Measurements from ENCODE around the gene RAB23.

RAB23 gene

DNA sequence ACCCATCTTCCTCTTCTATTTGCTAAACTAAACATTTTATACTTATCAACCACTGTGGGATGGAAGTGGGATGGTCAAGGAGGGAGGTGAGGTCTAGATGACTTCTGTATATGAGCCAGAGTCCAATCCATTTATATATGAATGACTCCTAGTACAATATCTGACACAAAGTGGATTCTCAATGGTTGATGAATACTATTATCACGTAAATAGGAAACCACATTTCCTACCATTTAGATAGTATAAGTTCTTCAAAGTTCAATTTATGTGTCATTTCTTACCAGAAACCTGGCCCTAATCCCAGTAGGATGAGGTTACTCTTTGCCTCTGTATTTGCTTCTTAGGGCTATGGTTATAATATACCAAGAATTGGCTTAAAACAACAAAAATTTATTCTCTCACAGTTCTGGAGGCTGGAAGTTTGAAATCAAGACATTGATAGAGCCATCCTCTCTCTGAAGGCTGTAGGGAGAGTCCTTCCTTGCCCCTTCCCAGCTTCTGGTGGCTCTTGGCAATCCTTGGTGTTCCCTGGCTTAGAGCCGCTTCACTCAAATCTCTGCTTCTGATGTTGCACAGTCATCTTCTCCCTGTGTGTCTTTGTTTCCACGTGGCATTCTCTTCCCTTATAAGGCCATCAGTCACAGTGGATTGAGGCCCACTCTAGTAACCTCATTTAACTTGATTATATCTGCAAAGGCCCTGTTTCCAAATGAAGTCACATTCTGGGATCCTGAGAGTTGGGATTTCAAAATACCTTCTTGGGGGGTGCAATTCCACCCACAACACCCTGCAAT lies 41.0 kb upstream of the RAB23 start:
- no peak for TF ChIP-seq TAF1 (IDR thresholded peaks at IDR 0.05; ENCODE audit: low read depth)
- no peak for TF ChIP-seq ZBTB7A (IDR thresholded peaks at IDR 0.05; ENCODE audit: low read depth)
- TF ChIP-seq TCF12 (IDR thresholded peaks at IDR 0.05; ENCODE audit: low read depth) = no peak
- no peak for TF ChIP-seq YY1 (IDR thresholded peaks at IDR 0.05; ENCODE audit: low read depth)
- TF ChIP-seq EP300 (IDR thresholded peaks at IDR 0.05; ENCODE audit: borderline replicate concordance) = no peak
- TF ChIP-seq, protein P1, sequence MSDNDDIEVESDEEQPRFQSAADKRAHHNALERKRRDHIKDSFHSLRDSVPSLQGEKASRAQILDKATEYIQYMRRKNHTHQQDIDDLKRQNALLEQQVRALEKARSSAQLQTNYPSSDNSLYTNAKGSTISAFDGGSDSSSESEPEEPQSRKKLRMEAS (IDR thresholded peaks at IDR 0.05) = no peak

DNA sequence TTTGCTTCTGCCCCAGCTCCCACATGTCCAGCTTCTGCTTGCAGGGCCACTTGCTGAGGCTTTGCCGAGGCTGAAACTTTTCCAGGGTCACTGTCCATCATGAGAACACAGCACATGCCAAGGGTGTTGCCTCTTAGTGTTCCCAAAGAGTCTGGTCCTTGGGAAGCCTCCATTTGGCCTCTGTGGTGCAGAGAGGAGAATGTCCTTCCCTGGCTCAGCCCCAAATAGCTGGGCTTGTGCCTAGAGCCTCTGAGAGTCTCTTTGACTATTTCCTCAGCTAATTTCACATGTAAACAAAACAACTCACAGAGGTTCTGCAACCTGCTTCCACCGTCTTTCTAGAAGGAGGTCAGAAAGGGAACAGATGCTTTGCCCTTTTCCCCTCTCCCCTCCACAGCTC lies 40.4 kb upstream of the RAB23 start:
- TF ChIP-seq TCF12 (IDR thresholded peaks at IDR 0.05; ENCODE audit: low read depth) = no peak
- no peak for TF ChIP-seq CEBPB (IDR thresholded peaks at IDR 0.05)
- TF ChIP-seq FOXM1 (IDR thresholded peaks at IDR 0.05; ENCODE audit: borderline replicate concordance, low read depth) = no peak
- TF ChIP-seq RAD21 (IDR thresholded peaks at IDR 0.05; ENCODE audit: low read depth) = no peak

DNA sequence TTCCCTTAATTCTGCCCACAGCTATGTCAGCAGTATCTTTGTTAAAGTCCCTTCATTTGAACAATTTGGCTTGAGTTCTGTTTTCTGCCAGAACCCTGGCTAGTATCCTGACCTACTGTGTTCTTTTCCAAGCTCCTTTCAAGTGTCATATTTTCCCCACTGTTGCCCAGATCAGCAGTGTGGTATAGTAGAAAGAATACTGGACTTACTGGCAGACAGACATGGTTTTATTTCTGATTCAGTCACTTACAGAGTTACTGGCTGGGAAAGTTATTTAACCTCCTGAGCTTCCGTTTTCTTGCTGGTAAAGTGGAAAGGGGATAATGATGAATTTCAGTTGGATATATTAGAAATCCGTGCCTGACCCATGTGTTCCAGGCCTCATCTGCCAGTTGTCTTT lies 39.8 kb upstream of the RAB23 start:
- TF ChIP-seq EP300 (IDR thresholded peaks at IDR 0.05; ENCODE audit: borderline replicate concordance) (no peak), ZBTB7A (IDR thresholded peaks at IDR 0.05; ENCODE audit: low read depth) (no peak), FOXM1 (IDR thresholded peaks at IDR 0.05; ENCODE audit: borderline replicate concordance, low read depth) (no peak), EGR1 (IDR thresholded peaks at IDR 0.05) (no peak), TAF1 (IDR thresholded peaks at IDR 0.05; ENCODE audit: low read depth) (no peak), RAD21 (IDR thresholded peaks at IDR 0.05; ENCODE audit: low read depth) (no peak), NFIC (IDR thresholded peaks at IDR 0.05) (no peak), CREB1 (IDR thresholded peaks at IDR 0.05; ENCODE audit: low read depth) (no peak), CEBPB (IDR thresholded peaks at IDR 0.05) (no peak), YY1 (IDR thresholded peaks at IDR 0.05; ENCODE audit: low read depth) (no peak), TEAD4 (IDR thresholded peaks at IDR 0.05) (no peak), TCF12 (IDR thresholded peaks at IDR 0.05; ENCODE audit: low read depth) (no peak)
- TF ChIP-seq, protein P2, sequence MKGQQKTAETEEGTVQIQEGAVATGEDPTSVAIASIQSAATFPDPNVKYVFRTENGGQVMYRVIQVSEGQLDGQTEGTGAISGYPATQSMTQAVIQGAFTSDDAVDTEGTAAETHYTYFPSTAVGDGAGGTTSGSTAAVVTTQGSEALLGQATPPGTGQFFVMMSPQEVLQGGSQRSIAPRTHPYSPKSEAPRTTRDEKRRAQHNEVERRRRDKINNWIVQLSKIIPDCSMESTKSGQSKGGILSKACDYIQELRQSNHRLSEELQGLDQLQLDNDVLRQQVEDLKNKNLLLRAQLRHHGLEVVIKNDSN (IDR thresholded peaks at IDR 0.05) = no peak
- TF ChIP-seq, protein P1 (IDR thresholded peaks at IDR 0.05) = no peak
- TF ChIP-seq, protein P3, sequence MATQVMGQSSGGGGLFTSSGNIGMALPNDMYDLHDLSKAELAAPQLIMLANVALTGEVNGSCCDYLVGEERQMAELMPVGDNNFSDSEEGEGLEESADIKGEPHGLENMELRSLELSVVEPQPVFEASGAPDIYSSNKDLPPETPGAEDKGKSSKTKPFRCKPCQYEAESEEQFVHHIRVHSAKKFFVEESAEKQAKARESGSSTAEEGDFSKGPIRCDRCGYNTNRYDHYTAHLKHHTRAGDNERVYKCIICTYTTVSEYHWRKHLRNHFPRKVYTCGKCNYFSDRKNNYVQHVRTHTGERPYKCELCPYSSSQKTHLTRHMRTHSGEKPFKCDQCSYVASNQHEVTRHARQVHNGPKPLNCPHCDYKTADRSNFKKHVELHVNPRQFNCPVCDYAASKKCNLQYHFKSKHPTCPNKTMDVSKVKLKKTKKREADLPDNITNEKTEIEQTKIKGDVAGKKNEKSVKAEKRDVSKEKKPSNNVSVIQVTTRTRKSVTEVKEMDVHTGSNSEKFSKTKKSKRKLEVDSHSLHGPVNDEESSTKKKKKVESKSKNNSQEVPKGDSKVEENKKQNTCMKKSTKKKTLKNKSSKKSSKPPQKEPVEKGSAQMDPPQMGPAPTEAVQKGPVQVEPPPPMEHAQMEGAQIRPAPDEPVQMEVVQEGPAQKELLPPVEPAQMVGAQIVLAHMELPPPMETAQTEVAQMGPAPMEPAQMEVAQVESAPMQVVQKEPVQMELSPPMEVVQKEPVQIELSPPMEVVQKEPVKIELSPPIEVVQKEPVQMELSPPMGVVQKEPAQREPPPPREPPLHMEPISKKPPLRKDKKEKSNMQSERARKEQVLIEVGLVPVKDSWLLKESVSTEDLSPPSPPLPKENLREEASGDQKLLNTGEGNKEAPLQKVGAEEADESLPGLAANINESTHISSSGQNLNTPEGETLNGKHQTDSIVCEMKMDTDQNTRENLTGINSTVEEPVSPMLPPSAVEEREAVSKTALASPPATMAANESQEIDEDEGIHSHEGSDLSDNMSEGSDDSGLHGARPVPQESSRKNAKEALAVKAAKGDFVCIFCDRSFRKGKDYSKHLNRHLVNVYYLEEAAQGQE (IDR thresholded peaks at IDR 0.05; ENCODE audit: low read depth) = no peak

DNA sequence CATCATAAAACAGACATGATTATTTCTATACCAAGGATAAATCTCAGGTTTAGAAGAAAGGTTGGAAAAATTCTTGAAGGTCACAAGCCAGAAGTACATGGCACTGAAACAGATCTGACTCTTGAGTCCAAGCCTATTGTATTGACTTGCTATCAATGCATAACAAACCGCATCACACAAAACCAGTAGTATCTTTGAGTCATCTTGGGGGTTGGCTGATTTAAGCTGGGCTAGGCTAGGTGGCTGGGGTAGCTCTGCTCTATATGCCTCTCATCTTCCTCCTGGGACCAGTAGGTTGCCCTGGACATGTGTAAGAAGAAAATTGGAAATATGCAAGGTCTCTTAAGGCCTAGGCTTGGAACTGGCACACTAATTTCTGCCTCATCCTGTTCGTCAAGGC lies 37.0 kb upstream of the RAB23 start:
- TF ChIP-seq RAD21 (IDR thresholded peaks at IDR 0.05; ENCODE audit: low read depth) (no peak), TAF1 (IDR thresholded peaks at IDR 0.05; ENCODE audit: low read depth) (no peak), EP300 (IDR thresholded peaks at IDR 0.05; ENCODE audit: borderline replicate concordance) (no peak), CREB1 (IDR thresholded peaks at IDR 0.05; ENCODE audit: low read depth) (no peak), YY1 (IDR thresholded peaks at IDR 0.05; ENCODE audit: low read depth) (no peak), FOXM1 (IDR thresholded peaks at IDR 0.05; ENCODE audit: borderline replicate concordance, low read depth) (no peak), NFIC (IDR thresholded peaks at IDR 0.05) (no peak), TEAD4 (IDR thresholded peaks at IDR 0.05) (no peak)
- TF ChIP-seq, protein P1 (IDR thresholded peaks at IDR 0.05) = no peak
- TF ChIP-seq, protein P3 (IDR thresholded peaks at IDR 0.05; ENCODE audit: low read depth) = no peak

DNA sequence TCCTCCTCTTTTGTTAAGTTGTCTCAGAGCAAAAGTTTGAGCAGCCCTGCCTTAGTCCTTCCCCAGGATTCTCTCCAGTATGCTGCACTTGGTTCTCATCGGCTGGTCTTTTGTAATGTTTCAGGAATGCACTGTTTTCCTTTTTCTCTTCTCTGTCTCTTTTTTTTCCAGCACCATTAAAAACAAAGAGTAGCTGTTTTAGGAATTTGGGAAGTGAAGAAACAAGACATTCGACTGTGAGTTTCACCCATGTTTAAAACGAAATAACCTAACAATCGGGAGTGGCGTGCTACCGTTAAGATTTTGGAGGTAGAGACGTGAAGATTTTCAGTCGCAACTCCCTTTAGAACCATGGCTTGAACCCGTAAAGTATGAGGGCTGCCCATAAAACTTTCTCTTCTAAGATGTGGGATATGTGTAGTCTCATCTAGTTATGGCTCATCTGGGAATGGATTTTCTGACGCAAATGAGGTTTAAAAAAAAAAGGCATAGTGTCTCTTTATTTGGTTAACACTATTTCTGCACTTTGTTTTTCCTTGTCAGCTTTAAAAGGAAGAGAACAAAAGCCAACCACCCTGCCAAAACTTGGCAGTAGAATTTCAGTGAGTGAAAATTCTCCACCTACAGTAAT lies 35.9 kb upstream of the RAB23 start:
- TF ChIP-seq TAF1 (IDR thresholded peaks at IDR 0.05; ENCODE audit: low read depth) (no peak), TCF12 (IDR thresholded peaks at IDR 0.05; ENCODE audit: low read depth) (no peak), EP300 (IDR thresholded peaks at IDR 0.05; ENCODE audit: borderline replicate concordance) (no peak), TEAD4 (IDR thresholded peaks at IDR 0.05) (no peak), ZBTB7A (IDR thresholded peaks at IDR 0.05; ENCODE audit: low read depth) (no peak), RAD21 (IDR thresholded peaks at IDR 0.05; ENCODE audit: low read depth) (no peak), NFIC (IDR thresholded peaks at IDR 0.05) (no peak), FOXM1 (IDR thresholded peaks at IDR 0.05; ENCODE audit: borderline replicate concordance, low read depth) (no peak), YY1 (IDR thresholded peaks at IDR 0.05; ENCODE audit: low read depth) (no peak)
- TF ChIP-seq, protein P3 (IDR thresholded peaks at IDR 0.05; ENCODE audit: low read depth) = no peak
- TF ChIP-seq, protein P1 (IDR thresholded peaks at IDR 0.05) = no peak
